DND-41 (cell line): ENCODE measurements around the gene FNBP1L.

ENCODE experiments used
- CTCF ChIP-seq: IDR thresholded peaks from 2 replicates; pipeline ENCODE4 v1.5.1; 2012; ENCODE audit warnings: borderline replicate concordance, low read length, moderate library complexity, mild to moderate bottlenecking; ENCODE audit not compliant: poor library complexity, severe bottlenecking; ENCODE audit errors: extremely low read depth
- EZH2 ChIP-seq: IDR thresholded peaks from 3 replicates; pipeline ENCODE4 v1.6.1; 2012; ENCODE audit warnings: borderline replicate concordance, low read depth, mild to moderate bottlenecking, moderate library complexity, low read length, inconsistent platforms; ENCODE audit not compliant: severe bottlenecking

GRCh38 chr1:93531193-93531592, 83.3 kb downstream of the FNBP1L start:
- TF ChIP-seq CTCF (no peak), EZH2 (no peak)
